H1 (cell line): Measurements from ENCODE around the gene MYL6B. TPM values are rescaled to one million over a fixed set of nuclear protein-coding genes. Genes with fewer than 3 reads are reported as not detected.

ENCODE experiments used
- TAF7 ChIP-seq: optimal IDR thresholded peaks from 2 replicates; pipeline ENCODE3; 2011; ENCODE audit warnings: low read depth, mild to moderate bottlenecking, inconsistent platforms, low read length, moderate library complexity, borderline replicate concordance
- ZNF274 ChIP-seq: IDR thresholded peaks from 2 replicates; pipeline ENCODE4 v1.7.0; 2012; ENCODE audit warnings: low read length, borderline replicate concordance; ENCODE audit errors: extremely low read depth
- polyA plus RNA-seq, 7 experiments: library from polyadenylated mRNA; depleted of rRNA in 3 of 7; stranded (reverse) in 5 of 7; unstranded in 2 of 7; fragments of >200 nt in 5 of 7; fragments of 200-250 nt in 2 of 7; gene quantifications; 1 replicate in 5 of 7; 2 replicates in 1 of 7; 4 replicates in 1 of 7; pipeline versions ENCODE4 v1.2.1 to v1.2.3, GENCODE V29; 2011 to 2013; ENCODE audit warnings: missing spikeins in 2 of 7, mixed read lengths in 2 of 7
- total RNA-seq: library from RNA; stranded (reverse); fragmentation: NEBNext Ultra II Directional; extraction: Animal tissue kit (Norgen Biotek cat#: 25700); gene quantifications from 2 replicates; pipeline ENCODE4 v1.2.1, GENCODE V29; 2021
- TF ChIP-seq, protein P1 (sequence below): IDR thresholded peaks from 2 replicates; pipeline ENCODE4 v1.6.1; 2012; ENCODE audit warnings: inconsistent platforms

The MYL6B gene
- total and polyA plus RNA-seq, 2 of the 8 experiments (the other 6 are each of a cell fraction or from before 2014, with no cell fraction given) = 163 to 202 TPM

DNA sequence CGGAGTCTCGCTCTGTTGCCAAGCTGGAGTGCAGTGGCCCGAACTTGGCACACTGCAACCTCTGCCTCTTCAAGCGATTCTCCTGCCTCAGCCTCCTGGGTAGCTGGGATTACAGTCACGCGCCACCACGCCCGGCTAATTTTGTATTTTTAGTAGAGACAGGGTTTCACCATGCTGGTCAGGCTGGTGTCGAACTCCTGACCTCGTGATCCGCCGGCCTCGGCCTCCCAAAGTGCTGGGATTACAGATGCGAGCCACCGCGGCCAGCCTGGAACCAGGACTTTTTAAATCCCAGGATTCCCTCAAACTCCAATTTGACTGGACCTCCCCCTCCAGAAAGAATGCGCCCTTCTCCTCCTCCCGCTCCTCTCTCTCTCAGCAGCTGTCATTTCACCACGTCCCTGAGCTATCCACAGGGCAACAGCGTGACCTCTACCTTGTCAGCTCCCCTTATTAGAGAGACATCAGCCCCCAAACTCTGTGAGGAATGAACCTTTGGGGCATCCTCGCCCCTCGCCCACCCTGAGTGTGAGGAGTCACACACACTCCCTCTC is 22.4 kb upstream of the MYL6B start (continued):
- TF ChIP-seq, protein P1, sequence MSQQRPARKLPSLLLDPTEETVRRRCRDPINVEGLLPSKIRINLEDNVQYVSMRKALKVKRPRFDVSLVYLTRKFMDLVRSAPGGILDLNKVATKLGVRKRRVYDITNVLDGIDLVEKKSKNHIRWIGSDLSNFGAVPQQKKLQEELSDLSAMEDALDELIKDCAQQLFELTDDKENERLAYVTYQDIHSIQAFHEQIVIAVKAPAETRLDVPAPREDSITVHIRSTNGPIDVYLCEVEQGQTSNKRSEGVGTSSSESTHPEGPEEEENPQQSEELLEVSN = no peak
- no peak for TF ChIP-seq TAF7
- TF ChIP-seq ZNF274 = no peak
